NCI-H510A treated with DMSO at 0.1 percent for 48 hours (cell line): ENCODE data around the gene IGFL2.
"Not testable (repeated sequence)": the region's sequence is repeated elsewhere in the genome, so short reads cannot be mapped to it uniquely, and the experiment has no call there.

ENCODE experiments used
- DNase-seq: peaks from one replicate; lab custom pipeline; 2025; lab: John Stamatoyannopoulos, UW

Gene IGFL2

GRCh38 chr19:46142294-46142693, 5.7 kb upstream of the IGFL2 start:
- DNase-seq, result no peak

GRCh38 chr19:46144756-46145155, 3.3 kb upstream of the IGFL2 start:
- DNase-seq, result no peak

- DNase-seq, result no peak
These were observed 785 bp upstream of the IGFL2 start for GRCh38 chr19:46147166-46147740.

- DNase-seq, result no peak
These were observed 2.6 kb downstream of the IGFL2 start for GRCh38 chr19:46150606-46151005.

- no peak for DNase-seq
These were observed 7.2 kb downstream of the IGFL2 start for GRCh38 chr19:46155237-46155636.

- no peak for DNase-seq
These were observed 11.6 kb downstream of the IGFL2 start for GRCh38 chr19:46159418-46160232.

GRCh38 chr19:46160233-46160775, 12.3 kb downstream of the IGFL2 start:
- DNase-seq, result no peak

- DNase-seq, result not testable (repeated sequence)
These were observed 13.7 kb downstream of the IGFL2 start for GRCh38 chr19:46161642-46162257.

- no peak for DNase-seq
These were observed 14.7 kb downstream of the IGFL2 start for GRCh38 chr19:46162731-46163130.

GRCh38 chr19:46173886-46174480, 25.9 kb downstream of the IGFL2 start:
- no peak for DNase-seq

- no peak for DNase-seq
These were observed 28.2 kb downstream of the IGFL2 start for GRCh38 chr19:46176116-46176860.

GRCh38 chr19:46179076-46179759, 31.2 kb downstream of the IGFL2 start:
- no peak for DNase-seq

- DNase-seq, result no peak
These were observed 32.8 kb downstream of the IGFL2 start for GRCh38 chr19:46180701-46181387.

GRCh38 chr19:46181388-46181779, 33.3 kb downstream of the IGFL2 start:
- DNase-seq, result no peak

- DNase-seq, result no peak
These were observed 34.4 kb downstream of the IGFL2 start for GRCh38 chr19:46182476-46182875.

GRCh38 chr19:46184775-46185710, 37.0 kb downstream of the IGFL2 start:
- DNase-seq, result not testable (repeated sequence)

- no peak for DNase-seq
These were observed 38.2 kb downstream of the IGFL2 start for GRCh38 chr19:46186101-46186716.

- no peak for DNase-seq
These were observed 38.7 kb downstream of the IGFL2 start for GRCh38 chr19:46186717-46187101.
